GM19395 (cell line): Measurements from ENCODE around the gene SAMSN1.
"Not testable (repeated sequence)": the region's sequence is repeated elsewhere in the genome, so short reads cannot be mapped to it uniquely, and the experiment has no call there.

Source experiments
- ATAC-seq: cut with Tn5 transposase; IDR thresholded peaks from one replicate; pipeline ENCODE4 v1.9.1; 2021; ENCODE audit warnings: mild to moderate bottlenecking, moderate library complexity; ENCODE audit not compliant: unreplicated experiment

SAMSN1 gene

DNA sequence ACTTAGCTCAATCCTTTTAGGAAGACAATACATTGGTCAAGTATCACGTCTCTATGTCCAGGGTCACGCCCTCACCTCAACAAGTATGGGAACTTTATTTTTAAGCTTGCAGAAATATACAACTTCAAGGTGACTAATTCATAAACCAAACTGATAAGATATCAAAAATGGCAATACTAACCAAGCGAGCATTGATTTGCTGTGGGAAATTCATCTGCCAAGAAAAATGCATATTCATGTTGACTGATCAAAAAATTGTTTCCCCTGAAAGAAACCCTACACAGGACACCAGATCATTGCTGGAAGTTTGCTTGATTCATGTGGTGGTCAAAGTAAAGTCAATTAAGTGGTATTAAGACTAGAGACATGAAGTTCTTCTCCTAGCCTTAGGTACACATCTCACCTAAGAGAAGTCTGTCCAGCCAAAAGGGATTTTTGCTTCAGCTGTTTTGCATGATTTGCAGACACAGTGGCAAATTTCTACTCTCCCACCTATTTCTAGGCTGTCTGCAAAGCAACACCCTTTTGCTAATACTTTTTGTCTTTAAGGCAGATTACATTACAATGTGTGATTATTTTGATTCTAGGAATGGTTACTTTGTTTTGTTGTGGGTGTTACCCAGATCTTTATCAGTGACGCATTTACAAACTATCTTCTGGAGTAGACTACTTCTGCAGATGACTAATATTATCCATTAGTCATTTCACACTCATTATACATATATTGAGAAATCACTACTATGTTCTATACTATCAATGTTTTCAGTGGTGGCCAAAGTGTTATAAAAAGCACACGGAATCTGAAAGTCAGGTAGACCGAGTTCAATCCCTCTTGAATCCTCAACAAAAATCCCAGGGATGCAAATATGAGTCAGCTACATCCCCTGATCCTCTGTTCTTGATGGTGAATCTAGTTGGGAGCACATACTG is 12.4 kb downstream of the SAMSN1 start:
- ATAC-seq, result peak; percentile 88

DNA sequence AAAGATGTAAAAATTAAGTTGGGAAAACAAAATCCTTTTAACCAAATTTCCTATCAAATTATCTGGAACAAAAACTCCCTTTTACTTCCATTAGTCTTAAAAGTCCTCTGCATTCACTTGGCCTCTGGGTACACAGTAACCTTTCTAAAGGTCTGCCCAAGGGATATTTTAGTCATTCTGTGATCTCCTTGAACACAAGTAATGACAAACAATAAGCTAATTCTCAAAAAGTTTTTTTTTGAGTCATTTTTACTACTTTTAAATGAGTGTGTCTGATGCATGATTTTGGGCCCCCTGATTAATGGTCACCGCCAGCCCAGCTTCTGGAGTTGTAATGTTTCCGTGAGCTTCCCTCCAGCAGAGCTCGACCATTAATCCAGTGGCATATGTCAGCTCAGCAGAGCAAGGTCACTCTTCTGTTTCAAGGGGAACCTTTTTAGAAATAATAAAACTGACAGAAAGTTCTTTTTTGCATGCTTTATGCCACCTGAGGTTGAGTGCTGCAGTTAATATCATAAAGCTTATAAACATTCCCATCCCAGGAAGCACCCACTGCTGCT is 14.3 kb downstream of the SAMSN1 start:
- ATAC-seq, result no peak

DNA sequence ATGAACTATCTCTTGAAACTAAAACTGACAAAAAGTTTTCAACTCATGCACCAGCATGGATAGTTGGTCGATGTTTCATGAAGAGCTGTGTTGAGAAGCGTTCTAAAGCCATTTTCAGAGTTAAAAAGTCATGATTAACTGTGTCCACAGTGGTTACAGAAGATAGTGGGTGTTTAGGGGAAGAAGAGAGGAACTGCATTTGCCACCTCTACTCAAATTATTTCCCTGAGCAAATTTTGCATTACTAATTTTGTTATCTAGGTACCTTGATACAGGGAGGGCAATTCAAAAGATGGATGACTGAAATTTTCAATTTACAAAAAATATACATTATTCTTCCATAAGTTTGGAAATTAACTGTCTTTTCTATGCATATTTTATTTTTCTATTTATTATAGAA is 15.5 kb downstream of the SAMSN1 start:
- ATAC-seq, result no peak

DNA sequence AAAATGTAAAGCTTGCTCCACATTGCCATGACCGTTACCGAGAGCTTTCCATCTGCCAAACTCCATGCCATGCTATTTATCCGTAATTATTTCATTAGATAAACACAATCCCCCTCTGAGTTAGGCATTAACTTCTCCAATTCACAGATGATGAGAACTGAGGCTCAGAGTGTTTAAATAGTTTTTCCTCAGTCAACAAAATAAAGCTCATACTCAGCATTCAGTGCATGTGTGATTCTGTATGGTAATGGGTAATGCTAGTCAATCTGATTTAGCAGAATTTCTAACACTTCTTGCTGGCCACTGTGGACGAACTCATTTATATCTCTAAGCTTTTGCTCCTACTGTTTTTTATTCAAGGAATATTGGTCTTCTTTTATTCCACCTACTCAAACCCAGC is 17.3 kb downstream of the SAMSN1 start:
- no peak for ATAC-seq

DNA sequence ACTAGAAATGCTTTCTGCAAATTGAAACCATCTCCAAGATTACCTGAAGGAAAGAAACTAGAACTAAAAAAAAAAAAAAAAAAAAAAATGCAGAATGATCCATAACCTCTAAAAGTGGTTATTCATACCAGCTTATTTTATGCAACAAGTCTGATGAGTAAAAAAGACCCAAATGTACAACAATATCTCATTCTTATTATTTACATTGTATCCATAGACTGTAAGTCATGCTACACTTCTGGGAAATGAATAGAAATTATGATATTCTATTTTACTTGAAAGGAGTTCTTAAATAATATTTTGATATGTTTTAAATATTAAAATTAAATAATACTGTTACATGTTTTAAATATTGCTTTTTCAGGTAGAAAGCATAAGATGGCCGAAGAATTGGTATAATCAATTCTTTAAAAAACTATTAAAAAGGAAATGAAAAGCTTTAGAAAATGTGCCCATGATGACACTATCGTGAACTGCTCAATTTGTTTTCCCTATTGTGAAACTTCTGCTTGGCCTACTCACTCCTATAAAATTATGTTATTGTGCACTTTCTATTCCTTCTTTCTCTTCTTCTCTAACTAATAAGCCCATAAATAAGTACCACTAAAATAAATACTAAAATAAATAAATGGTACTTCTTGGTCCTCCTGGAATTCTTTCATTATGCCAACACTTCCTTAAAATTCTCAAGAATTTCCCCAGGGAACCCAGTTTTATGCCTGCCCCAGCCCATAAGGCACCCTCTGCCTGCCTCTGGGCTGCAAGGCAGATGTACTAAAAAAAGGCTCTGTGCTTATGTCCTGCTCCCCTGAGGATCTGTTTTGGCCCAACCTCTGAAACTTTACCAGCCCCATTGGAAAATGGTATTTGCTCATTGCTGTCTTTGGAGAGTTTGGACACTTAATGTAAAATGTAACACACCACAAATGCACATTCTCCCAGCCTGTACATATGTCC is 18.1 kb downstream of the SAMSN1 start:
- no peak for ATAC-seq

DNA sequence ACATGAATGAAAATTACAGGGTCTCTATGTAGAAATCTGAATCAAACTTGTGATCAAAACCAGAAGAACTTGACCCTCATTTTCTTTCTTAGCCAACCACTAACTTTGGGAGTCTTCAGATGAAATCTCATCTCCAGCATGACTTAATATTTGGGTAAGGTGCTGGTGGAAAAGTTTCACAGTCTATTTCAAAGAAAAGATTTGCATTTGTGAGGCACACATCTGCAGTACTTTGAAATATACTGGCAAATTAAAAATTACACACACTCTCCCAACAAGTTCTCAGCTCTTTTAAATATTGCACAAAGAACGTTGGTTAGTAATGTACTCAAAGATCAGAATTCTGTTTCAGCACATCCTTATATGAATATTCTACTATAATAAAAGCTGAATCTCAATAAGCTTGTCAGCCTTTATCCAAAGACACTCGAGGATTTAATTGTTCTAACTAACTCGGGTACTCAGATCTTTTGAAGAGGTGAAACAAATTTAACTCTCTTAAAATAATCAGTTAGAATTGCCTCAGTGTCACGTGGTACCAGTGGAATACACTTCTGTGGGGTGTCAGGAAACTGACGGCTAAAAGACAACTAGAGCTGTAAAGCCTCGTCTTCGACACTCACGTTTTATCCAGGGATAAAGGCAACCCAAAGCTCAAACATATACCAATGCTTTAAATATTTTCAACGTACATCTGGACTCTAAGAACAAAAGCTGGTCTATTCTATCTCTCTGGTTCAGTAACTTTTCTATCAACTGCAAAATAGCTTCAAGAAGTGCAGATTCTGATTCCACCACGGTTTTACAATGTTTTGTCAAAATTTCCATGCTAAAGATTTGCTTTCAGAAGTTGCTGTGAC is 19.0 kb downstream of the SAMSN1 start:
- ATAC-seq, result no peak

DNA sequence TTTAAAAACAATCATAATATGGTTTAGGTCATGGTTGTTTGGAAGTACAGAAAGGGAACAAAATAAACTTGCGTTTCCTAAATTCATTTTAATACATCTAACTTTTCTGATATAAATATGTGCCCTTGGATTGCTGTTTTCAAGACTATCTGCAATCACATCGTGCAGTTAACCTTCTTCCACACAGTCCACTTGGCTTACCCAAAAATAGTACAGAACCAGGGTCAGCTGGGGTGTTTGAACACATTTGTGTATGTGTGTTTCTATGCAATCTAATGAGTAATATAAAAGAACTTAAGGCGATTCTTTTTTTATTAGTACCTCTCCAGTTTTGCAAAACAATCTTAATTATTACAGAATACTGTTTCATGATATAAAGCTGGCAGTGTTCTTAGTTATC is 19.9 kb downstream of the SAMSN1 start:
- ATAC-seq, result no peak

DNA sequence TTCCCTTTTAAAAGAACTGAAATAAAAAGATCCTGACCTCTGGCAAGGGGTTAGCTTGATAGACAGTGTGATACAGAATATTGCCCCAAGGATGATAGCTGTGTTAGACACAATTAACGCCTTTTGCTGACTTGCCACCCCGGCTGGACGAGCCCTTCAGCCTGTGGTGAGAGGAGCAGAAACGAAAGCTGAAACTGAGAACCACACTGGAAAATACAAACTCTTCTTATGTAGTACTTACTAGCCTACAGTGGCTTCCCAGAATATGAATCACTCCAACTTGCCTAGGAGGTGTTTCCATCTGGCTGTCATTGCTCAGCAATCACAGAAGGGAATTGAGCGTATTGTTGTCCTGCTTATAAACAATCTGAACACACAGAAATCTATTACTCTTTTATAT is 22.9 kb downstream of the SAMSN1 start:
- ATAC-seq, result peak; percentile 90

DNA sequence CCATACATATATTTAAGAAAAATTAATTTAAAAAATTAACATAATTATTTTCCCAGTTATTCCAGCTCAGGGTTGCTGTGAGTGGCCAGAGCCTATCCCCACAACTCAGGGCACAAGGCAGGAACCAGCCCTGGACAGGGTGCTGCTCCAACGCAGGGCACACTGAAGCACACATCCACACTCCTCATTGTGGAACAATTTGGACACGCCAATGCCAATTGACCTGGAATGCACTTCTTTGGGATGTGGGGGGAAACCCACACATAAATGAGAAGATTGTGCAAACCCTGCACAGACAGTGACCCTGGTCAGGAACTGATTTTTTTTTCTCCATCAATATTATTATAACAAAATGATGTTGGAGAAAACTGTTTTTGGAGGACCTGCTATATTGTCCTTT is 23.4 kb downstream of the SAMSN1 start:
- no peak for ATAC-seq

DNA sequence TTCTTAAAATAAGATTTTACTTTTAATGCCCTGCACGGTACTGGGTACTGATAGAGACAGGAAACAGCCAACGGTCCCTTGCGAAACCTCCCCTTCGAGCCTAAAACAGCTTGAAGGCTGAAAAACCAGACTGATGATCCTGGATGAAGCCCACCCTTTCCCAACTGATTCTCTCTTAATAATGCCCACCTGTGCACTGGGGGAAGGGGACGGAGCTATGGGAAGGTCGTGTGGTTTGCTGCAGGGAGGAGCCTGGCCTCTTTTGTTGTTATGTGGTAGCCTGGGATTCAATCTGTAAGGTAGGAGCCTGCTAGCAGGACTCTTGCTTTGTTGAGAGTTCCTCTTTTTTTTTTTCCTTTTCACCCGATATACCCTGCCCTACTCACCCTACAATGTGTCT is 25.6 kb downstream of the SAMSN1 start:
- ATAC-seq, result no peak

DNA sequence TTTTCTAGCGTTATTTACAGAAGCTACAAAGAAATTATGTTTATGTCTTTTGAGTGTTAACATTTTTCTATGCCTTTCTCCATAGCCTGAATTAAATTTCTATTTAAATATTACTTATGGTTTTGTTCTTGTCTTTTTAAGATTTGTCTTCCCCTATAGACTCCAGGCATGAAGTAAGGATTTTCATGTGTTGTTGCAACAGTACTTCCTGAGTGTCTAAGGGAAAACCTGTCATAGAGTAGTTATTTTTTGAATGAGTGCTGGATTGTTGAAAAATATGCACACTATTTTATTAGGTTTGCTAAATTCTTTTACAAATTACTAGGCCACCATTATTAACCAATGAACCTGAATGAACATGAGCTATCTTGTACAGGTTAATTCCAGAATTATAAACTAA is 27.1 kb downstream of the SAMSN1 start:
- no peak for ATAC-seq

DNA sequence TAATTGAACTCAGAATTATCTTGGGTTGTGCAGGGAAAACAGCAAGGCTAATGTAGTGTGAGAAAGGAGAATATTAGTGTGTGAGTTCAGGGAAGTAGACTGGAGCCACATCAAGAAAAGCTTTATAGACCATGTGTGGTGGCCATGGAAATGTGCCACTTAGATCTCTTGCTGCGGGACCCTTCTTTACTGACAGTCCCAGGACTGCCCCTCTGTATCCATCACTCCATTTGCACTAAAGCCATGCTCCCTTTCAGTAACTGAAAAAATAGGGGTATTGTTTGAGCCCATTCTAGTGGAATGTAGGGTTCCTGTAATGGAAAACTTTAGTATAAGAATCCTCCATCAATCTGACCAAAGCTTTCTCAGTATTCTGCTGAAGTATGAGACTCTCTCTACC is 32.3 kb downstream of the SAMSN1 start:
- no peak for ATAC-seq

DNA sequence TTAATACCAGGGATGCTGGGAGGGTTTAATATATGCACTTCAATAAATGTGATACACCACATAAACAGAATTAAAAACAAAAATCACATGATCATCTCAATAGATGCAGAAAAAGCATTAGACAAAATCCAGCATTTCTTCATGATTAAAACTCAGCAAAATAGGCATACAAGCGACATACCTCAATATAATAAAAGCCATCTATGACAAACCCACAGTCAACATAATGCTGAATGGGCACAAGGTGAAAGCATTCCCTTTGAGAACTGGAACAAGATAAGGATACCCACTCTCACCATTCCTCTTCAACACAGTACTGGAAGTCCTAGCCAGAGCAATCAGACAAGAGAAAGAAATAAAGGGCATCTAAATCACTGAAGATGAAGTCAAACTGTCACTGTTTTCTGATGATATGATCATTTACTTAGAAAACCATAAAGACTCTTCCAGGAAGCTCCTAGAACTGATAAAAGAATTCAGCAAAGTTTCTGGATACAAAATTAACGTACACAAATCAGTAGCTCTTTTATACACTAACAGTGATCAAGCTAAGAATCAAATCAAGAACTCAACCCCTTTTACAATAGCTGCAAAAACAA is 39.2 kb downstream of the SAMSN1 start:
- ATAC-seq, result not testable (repeated sequence)

DNA sequence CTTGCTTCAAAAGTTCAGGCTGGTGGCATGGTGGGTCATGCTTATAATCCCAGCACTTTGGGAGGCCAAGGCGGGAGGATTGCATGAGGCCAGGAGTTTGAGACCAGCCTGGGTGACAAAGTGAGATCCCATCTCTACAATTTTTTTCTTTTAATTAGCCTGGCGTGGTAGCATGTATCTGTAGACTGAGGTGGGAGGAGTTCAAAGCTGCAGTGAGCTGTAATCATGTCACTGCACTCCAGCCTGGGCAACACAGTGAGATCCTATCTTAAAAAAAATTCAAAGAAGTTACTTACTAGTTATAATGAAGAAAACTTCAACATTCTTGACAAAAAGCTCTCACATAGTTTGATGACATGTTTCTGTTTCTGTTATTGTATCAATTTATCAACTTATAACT is 45.2 kb downstream of the SAMSN1 start:
- ATAC-seq, result no peak

DNA sequence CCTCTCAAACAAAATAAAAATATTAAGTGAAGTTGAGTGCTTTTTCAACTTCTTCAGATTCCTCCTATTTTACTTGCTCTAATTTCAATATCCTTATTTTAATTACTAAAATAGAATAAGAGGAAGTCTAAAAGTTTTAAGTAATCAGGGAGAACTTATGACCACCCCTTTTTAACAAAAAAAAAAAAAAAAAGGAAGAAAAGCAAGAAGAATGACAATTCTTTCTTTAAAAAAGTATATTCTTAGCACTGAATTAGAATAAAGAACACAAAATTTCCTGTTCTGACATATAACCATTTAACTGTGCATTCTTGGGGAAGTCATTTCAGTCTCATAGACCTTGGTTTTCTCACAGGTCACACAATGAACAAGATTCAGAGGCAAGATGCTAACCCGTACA is 46.8 kb downstream of the SAMSN1 start:
- no peak for ATAC-seq

DNA sequence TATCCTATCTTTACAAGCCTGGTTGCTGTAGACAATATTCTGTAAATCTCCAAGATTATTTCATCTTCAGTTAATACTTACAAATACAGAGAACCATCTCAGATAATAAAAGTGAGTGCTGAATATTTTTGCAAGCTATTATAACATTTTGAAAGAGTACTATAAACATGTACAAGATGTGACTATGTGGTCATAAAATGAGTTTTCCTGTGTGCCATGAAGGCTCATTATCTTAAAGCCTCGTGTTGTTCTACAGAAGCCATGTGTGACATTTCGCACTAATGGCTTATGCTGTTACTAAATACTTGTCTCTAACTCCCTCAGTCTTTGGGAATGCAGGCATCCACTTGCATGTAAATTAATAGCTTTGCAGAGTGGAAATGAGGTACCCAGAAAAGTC is 48.3 kb downstream of the SAMSN1 start:
- no peak for ATAC-seq

DNA sequence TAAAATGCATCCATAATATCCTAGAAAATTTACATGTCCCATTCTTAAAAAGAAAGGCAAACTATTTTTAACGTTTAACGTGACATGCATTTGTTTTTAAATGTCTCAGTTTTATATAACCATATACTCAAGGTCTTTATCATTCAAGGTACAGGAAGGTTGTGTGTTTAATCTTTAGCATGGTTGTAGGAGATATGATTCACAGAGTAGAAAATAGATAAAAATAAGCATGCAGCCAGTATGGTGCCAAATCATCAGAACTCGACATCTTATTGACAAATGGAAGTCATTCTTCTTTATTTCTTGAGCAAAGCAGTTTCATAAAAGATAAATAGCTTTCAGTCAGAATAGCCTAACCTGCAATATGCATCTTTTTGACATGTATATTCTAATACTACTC is 51.0 kb downstream of the SAMSN1 start:
- no peak for ATAC-seq

DNA sequence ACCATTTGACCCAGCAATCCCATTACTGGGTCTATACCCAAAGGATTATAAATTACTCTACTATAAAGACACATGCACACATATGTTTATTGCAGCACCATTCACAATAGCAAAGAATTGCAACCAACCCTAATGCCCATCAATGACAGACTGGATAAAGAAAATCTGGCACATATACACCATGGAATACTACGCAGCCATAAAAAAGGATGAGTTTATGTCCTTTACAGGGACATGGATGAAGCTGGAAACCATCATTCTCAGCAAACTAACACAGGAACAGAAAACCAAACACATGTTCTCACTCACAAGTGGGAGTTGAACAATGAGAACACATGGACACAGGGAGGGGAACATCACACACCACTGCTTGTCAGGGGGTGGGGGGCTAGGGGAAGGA is 51.9 kb downstream of the SAMSN1 start:
- ATAC-seq, result not testable (repeated sequence)

DNA sequence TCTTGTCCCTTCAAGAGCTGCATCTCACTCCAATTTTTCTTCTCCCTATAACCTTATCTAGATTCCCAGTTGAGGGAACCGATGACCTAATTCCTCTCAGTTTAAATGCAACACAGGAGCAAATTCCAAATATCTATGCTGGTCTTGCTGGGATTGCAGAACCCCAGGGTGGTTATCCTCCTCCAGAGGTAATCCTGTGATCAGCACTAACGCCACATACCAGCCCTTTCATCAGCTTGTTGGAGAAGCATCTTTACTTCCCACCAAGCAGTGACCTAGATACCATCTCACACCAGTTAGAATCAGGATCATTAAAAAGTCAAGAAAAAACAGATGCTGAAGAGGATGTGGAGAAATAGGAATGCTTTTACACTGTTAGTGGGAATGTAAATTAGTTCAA is 52.4 kb downstream of the SAMSN1 start:
- no peak for ATAC-seq

DNA sequence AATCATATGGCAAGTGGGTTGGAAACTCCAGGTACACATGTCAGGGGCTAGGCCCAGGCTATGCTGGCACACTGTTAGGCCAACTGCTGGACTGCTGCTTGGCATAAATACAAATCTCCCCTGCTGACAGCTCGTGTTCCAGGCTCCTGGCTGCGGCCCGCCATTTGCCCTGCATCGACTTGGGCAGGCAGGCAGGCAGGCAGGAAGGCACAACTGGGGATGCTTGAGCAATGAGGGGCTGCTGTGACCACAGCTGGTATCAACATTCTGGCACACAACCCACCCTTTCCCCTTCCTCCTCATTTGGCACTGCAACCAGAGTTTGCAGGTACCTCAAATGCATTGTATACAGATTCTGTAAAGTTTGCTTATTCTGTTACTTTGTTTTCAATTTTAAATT is 53.2 kb downstream of the SAMSN1 start:
- no peak for ATAC-seq
